HepG2 (cell line): Measurements from ENCODE around the gene EXPH5. TPM values are rescaled to one million over a fixed set of nuclear protein-coding genes. Genes with fewer than 3 reads are reported as not detected.

Source experiments
- ATAC-seq: fragments of 200-7000 bp; cut with Tn5 transposase; 3 replicates; pipeline ENCODE4 v1.9.1; 2020; ENCODE audit warnings: mild to moderate bottlenecking, moderate library complexity
- Bru-seq: library from RNA; stranded (reverse); fragments of 400-500 nt; gene quantifications from one replicate; lab custom pipeline; 2021; lab: Mats Ljungman, UMichigan
- BruChase-seq, 2 experiments: library from RNA; stranded (reverse); fragments of 400-500 nt; gene quantifications; one replicate each; lab custom pipeline; 2021; lab: Mats Ljungman, UMichigan
- BruUV-seq: library from RNA; stranded (reverse); fragments of 400-500 nt; replicated peaks from 2 replicates; lab custom pipeline; 2021; lab: Mats Ljungman, UMichigan
- CTCF ChIA-PET: fragments of 300-600 bp; formaldehyde crosslinking; extraction: SDS; loops from one replicate; lab custom pipeline; 2021; ENCODE audit warnings: low total read pairs, inconsistent platforms, low intra/inter-chr PET ratio; lab: Yijun Ruan, JAX
- POLR2A ChIA-PET: fragments of 350-600 bp; sonication (Branson Sonifier 250); formaldehyde crosslinking; loops from one replicate; lab custom pipeline; 2020; ENCODE audit warnings: antibody characterized with exemption, inconsistent platforms; lab: Yijun Ruan, JAX
- DNase-seq: peaks from one replicate; pipeline ENCODE4 v3.0.0-alpha.2; 2015; ENCODE audit warnings: low spot score
- FAIRE-seq: peaks from 3 replicates; lab custom pipeline; 2011; peaks lifted over from hg19 to GRCh38; lab: Jason Lieb, UNC
- H2AFZ ChIP-seq: one replicate; pipeline ENCODE4 v1.6.1; 2011; ENCODE audit warnings: low read length, inconsistent platforms
- H3K27ac ChIP-seq: fragments of 300-600 bp; 3 replicates; pipeline ENCODE4 v1.8.0; 2011; ENCODE audit warnings: mixed run types, mild to moderate bottlenecking, mixed read lengths, low read length, inconsistent platforms; ENCODE audit not compliant: insufficient read depth; ENCODE audit errors: extremely low read length
- H3K27me3 ChIP-seq, 2 experiments: fragments of 200-600 bp in 1 of 2; 2 replicates in 1 of 2; 3 replicates in 1 of 2; pipeline versions ENCODE4 v1.6.0 to v1.8.0; 2011; ENCODE audit warnings: low read length in 2 of 2, mild to moderate bottlenecking in 2 of 2, moderate library complexity in 2 of 2, inconsistent platforms in 1 of 2; ENCODE audit not compliant: insufficient read depth in 2 of 2, control insufficient read depth in 1 of 2
- H3K36me3 ChIP-seq, 2 experiments: fragments of 200-600 bp in 1 of 2; replicated peaks in 1 of 2; 2 replicates in 1 of 2; 3 replicates in 1 of 2; pipeline versions ENCODE4 v1.5.1 to v1.8.0; 2011; ENCODE audit warnings: low read length in 2 of 2, inconsistent platforms in 1 of 2; ENCODE audit not compliant: insufficient read depth in 2 of 2, control insufficient read depth in 1 of 2
- H3K4me1 ChIP-seq: 2 replicates; pipeline ENCODE4 v1.5.1; 2012; ENCODE audit warnings: low read length, inconsistent platforms; ENCODE audit not compliant: insufficient read depth
- H3K4me2 ChIP-seq: 2 replicates; pipeline ENCODE4 v1.6.0; 2011; ENCODE audit warnings: low read depth, low read length, inconsistent platforms
- H3K4me3 ChIP-seq, 3 experiments: fragments of 200-600 bp in 1 of 3; sonication (generic), shearing (Covaris generic) in 1 of 3; replicated peaks in 1 of 3; 2 replicates each; pipeline ENCODE4 v1.5.1; 2011 to 2016; ENCODE audit warnings: low read length in 3 of 3, inconsistent platforms in 2 of 3, low read depth in 2 of 3, mild to moderate bottlenecking in 2 of 3, control low read depth in 1 of 3, mixed read lengths in 1 of 3; ENCODE audit not compliant: insufficient read depth in 1 of 3
- H3K79me2 ChIP-seq: one replicate; pipeline ENCODE4 v1.6.1; 2011; ENCODE audit warnings: low read length, inconsistent platforms; ENCODE audit not compliant: insufficient read depth
- H3K9ac ChIP-seq: 2 replicates; pipeline ENCODE4 v1.6.0; 2011; ENCODE audit warnings: mild to moderate bottlenecking, low read depth, low read length, inconsistent platforms; ENCODE audit not compliant: insufficient read depth
- H3K9me3 ChIP-seq: 2 replicates; pipeline ENCODE4 v1.5.1; 2012; ENCODE audit warnings: mild to moderate bottlenecking, low read length
- H4K20me1 ChIP-seq: 2 replicates; pipeline ENCODE4 v1.6.0; 2011; ENCODE audit warnings: inconsistent platforms, mild to moderate bottlenecking, low read length, moderate library complexity; ENCODE audit not compliant: insufficient read depth
- FOSL1 ChIP-seq: sonication (generic); formaldehyde crosslinking; IDR thresholded peaks from 2 replicates; pipeline ENCODE4 v1.9.0; 2021; ENCODE audit warnings: missing genetic modification reagents, borderline replicate concordance
- KDM2A ChIP-seq: sonication (generic); formaldehyde crosslinking; IDR thresholded peaks from 2 replicates; pipeline ENCODE4 v1.4.0; 2020; ENCODE audit warnings: low read depth, missing genetic modification reagents, borderline replicate concordance
- MYC ChIP-seq: sonication (generic); formaldehyde crosslinking; IDR thresholded peaks from 2 replicates; pipeline ENCODE4 v1.9.0; 2021; ENCODE audit warnings: missing genetic modification reagents, borderline replicate concordance
- POLR2AphosphoS2 ChIP-seq: IDR thresholded peaks from 2 replicates; pipeline ENCODE4 v1.6.1; 2011; ENCODE audit warnings: low read depth, low read length, improper control_type of control experiment
- REST ChIP-seq, 2 experiments: IDR thresholded peaks; 2 replicates each; pipeline ENCODE4 v1.6.1; 2011 to 2012; ENCODE audit warnings: low read length in 2 of 2, borderline replicate concordance in 1 of 2, low read depth in 1 of 2, mild to moderate bottlenecking in 1 of 2, moderate library complexity in 1 of 2
- SAP130 ChIP-seq: IDR thresholded peaks from 2 replicates; pipeline ENCODE4 v1.6.1; 2016; ENCODE audit warnings: low read depth
- SRSF9 ChIP-seq: fragments of 200-400 bp; formaldehyde crosslinking; IDR thresholded peaks from 2 replicates; pipeline ENCODE4 v1.6.1; 2018; ENCODE audit warnings: borderline replicate concordance, mild to moderate bottlenecking, low read depth, low read length; ENCODE audit not compliant: insufficient read depth, poor library complexity, severe bottlenecking
- ZEB1 ChIP-seq: IDR thresholded peaks from 2 replicates; pipeline ENCODE4 v1.6.1; 2012; ENCODE audit warnings: mild to moderate bottlenecking, low read depth, inconsistent platforms; ENCODE audit not compliant: insufficient replicate concordance
- ZNF550 ChIP-seq: sonication (generic); formaldehyde crosslinking; IDR thresholded peaks from 2 replicates; pipeline ENCODE4 v1.4.0; 2020; ENCODE audit warnings: mild to moderate bottlenecking, missing genetic modification reagents, borderline replicate concordance
- WGBS: methylation state at CpG from one replicate; pipeline ENCODE4 v1.1.6; 2017; ENCODE audit warnings: low lambda C conversion rate; 5-methylcytosine and 5-hydroxymethylcytosine counted together
- in situ Hi-C: cut with HindIII; loops from 2 replicates; pipeline ENCODE4 v1.10.0; 2017; ENCODE audit warnings: low pct_unique_long_range_greater_than_20kb; ENCODE audit not compliant: extremely low pct_ligation_motif_present
- intact Hi-C: fragments of 100-400 bp; cut with micrococcal nuclease; formaldehyde crosslinking; loops from one replicate; pipeline ENCODE4 v1.10.0; 2022; ENCODE audit not compliant: unreplicated experiment
- long read RNA-seq, 2 experiments: library from RNA in 1 of 2; library from polyadenylated mRNA in 1 of 2; stranded (forward) in 1 of 2; unstranded in 1 of 2; transcript quantifications; one replicate each; pipeline ENCODE4 v2.0.0, GENCODE V29; 2019 to 2022
- polyA minus RNA-seq, 3 experiments: library from RNA; depleted of rRNA, polyadenylated mRNA; stranded (reverse); fragments of >200 nt; gene quantifications; 2 replicates each; pipeline ENCODE4 v1.2.3, GENCODE V29; 2011; ENCODE audit warnings: low replicate concordance in 1 of 3
- polyA plus RNA-seq, 8 experiments: library from polyadenylated mRNA; depleted of rRNA in 3 of 8; stranded (reverse) in 7 of 8; unstranded in 1 of 8; fragments of >200 nt; fragmentation: Illumina TruSeq in 4 of 8; extraction: Trizol in 4 of 8; gene quantifications; 2 replicates each; pipeline versions ENCODE4 v1.2.1 to v1.2.3, GENCODE V29; 2011 to 2016; ENCODE audit warnings: low read depth in 4 of 8, missing spikeins in 1 of 8, mixed read lengths in 1 of 8; ENCODE audit not compliant: insufficient read depth in 1 of 8
- total RNA-seq, 5 experiments: library from RNA; depleted of rRNA; stranded (reverse); fragments of >200 nt; fragmentation: Illumina TruSeq; extraction: Trizol; gene quantifications; 2 replicates each; pipeline ENCODE4 v1.2.3, GENCODE V29; 2016; ENCODE audit warnings: low read depth in 1 of 5

Gene EXPH5, protein sequence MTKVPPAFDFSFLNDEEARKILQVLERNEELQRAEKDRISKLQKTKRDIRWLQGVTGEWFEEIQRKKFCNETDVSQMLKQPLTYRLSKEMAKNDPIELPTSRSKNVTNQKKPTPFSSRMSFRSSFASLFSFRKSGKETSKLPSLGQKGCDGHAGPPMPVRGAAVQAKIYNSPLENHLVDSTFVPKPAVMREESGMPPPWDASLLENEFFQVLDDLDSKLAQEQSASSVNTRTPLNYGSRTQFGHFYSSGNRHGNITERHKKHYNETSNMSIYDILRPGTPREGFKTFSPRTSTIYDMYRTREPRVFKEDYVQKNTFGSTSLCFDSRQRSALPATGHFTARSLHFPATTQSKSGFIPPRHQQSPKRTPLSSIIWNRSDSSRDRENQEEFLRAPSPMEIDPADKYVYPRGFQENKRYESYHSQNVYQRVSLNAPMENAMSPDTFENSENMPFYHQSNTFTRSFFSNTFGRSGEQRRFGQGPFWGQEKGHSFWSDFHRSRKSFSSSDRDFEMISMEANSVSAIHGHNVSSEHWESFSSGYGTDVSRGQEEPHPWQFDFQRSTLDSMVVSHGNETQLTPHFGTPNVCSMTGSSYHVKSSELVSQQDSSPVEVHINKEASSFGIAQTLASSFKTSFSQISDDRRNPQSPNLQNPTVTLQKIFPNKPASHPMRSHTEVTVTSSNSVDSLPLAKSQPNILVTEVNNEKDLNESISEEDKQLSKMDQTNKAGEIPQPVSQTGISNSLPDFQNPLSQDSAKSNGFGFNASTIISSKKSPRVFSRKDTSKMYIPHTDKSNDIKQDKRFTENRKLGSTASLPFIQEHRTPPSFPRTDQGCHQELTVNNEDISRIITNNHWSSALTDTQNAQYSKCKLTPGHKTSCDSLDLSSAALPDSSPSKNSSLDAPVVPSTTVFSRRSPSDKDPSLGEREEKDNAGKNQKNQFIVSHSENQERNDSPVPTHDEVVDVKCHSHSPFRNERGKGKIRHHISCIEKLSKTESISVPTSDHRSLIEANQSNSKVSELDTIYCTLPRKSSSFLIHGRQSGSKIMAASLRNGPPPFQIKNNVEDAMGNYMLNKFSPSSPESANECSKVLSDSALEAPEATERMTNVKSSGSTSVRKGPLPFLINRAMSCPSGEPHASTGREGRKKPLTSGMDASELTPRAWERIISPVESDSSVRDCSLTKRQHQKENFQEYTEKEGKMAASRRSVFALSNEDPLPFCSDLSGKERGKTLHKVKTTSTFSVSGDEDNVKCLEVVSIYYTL (N-terminal part only)
- total RNA-seq (2016; rRNA removed; fragmentation: Illumina TruSeq; extraction: Trizol) (0.02 and 0.15 TPM in 2 replicates), polyA plus RNA-seq (2011; rRNA removed) (under 0.01 TPM in 1 of 2 replicates, not detected in the other), polyA minus RNA-seq (2011; rRNA and poly(A)+ RNA removed; ENCODE audit: low replicate concordance) (4.4 TPM in 1 of 2 replicates, not detected in the other), Bru-seq, nascent RNA (percentile 13 among the genes with signal in this experiment), BruChase-seq, experiment 1, labeled RNA remaining after a 6-hour chase (percentile 10 among the genes with signal in this experiment), BruChase-seq, experiment 2, labeled RNA remaining after a 2-hour chase (percentile 11 among the genes with signal in this experiment)
- total RNA-seq (2016; cell fraction: cytosol; rRNA removed; fragmentation: Illumina TruSeq; extraction: Trizol; ENCODE audit: low read depth) = not detected in 2 replicates
- total RNA-seq (2016; cell fraction: insoluble cytoplasmic fraction; rRNA removed; fragmentation: Illumina TruSeq; extraction: Trizol) = 0.04 TPM in 1 of 2 replicates, not detected in the other
- total RNA-seq (2016; cell fraction: membrane; rRNA removed; fragmentation: Illumina TruSeq; extraction: Trizol) = not detected in 2 replicates
- not detected in 2 replicates for total RNA-seq (2016; cell fraction: nucleus; rRNA removed; fragmentation: Illumina TruSeq; extraction: Trizol)
- polyA plus RNA-seq (2011; cell fraction: cytosol; rRNA removed) = 0.01 TPM in 2 replicates
- polyA plus RNA-seq (2011; cell fraction: nucleus; rRNA removed) = 0.02 and 0.05 TPM in 2 replicates
- polyA plus RNA-seq (2012) = 0.01 TPM in 1 of 2 replicates, not detected in the other
- not detected in 2 replicates for polyA plus RNA-seq (2016; cell fraction: cytosol; fragmentation: Illumina TruSeq; extraction: Trizol; ENCODE audit: low read depth)
- not detected in 2 replicates for polyA plus RNA-seq (2016; cell fraction: insoluble cytoplasmic fraction; fragmentation: Illumina TruSeq; extraction: Trizol; ENCODE audit: low read depth)
- not detected in 2 replicates for polyA plus RNA-seq (2016; cell fraction: membrane; fragmentation: Illumina TruSeq; extraction: Trizol; ENCODE audit: low read depth)
- not detected in 2 replicates for polyA plus RNA-seq (2016; cell fraction: nucleus; fragmentation: Illumina TruSeq; extraction: Trizol; ENCODE audit: insufficient read depth, low read depth)
- not detected in 2 replicates for polyA minus RNA-seq (2011; cell fraction: cytosol; rRNA and poly(A)+ RNA removed)
- 0.12 TPM in 1 of 2 replicates, not detected in the other for polyA minus RNA-seq (2011; cell fraction: nucleus; rRNA and poly(A)+ RNA removed)
- long read RNA-seq, experiment 1 = 0 reads
- long read RNA-seq, experiment 2 = 0 reads

- BruUV-seq = no TSS peak
- Histone ChIP-seq H3K27me3 (peaks cover 2 to 18% of the 10 kb centered on the region in 2 experiments; a peak in 4 of 5 replicates), H3K79me2 (no peaks in the 10 kb centered on the region), H3K36me3 (no peaks in the 10 kb centered on the region), H2AFZ (no peak within 1 kb of the TSS), H3K9me3 (no peaks in the 10 kb centered on the region), H3K4me2 (peak within 1 kb of the TSS; percentile 96), H3K27ac (no peak within 1 kb of the TSS), H4K20me1 (no peaks in the 10 kb centered on the region), H3K4me3 (peak within 1 kb of the TSS; percentile 56 to 69 (median 57)), H3K4me1 (peaks cover 10% of the 10 kb centered on the region), H3K9ac (peak within 1 kb of the TSS; percentile 9; the same call in 1 of the 2 replicates)
- ATAC-seq = peak; percentile 95
- 2% methylated on average over 28 of the region's 37 CpGs for WGBS
- ChIA-PET POLR2A (no interaction called here), CTCF (no interaction called here)
- in situ Hi-C loops = no loop called here
- peak; percentile 83 for DNase-seq
- FAIRE-seq = peak; percentile 74
- intact Hi-C loops = loop anchor here (10.0 kb wide), 1 partner anchor 99 kb away; the partner anchor contains the start of gene POGLUT3
- TF ChIP-seq FOSL1 (CRISPR knock-in tag) = no peak
- no peak for TF ChIP-seq POLR2AphosphoS2
- TF ChIP-seq KDM2A (CRISPR knock-in tag) = 0 out of 2 replicates have a peak, but pooled peaks have one; percentile 14
- TF ChIP-seq ZNF550 (CRISPR knock-in tag) = no peak
- no peak for TF ChIP-seq REST (IDR thresholded peaks at IDR 0.05; ENCODE audit: borderline replicate concordance in 1 of 2, low read depth in 1 of 2, low read length in 2 of 2)
- no peak for TF ChIP-seq MYC (CRISPR knock-in tag)
- no peak for TF ChIP-seq SRSF9
- peak; percentile 70 for TF ChIP-seq ZEB1
- TF ChIP-seq SAP130 (CRISPR knock-in tag) = peak; percentile 54
Measured at GRCh38 chr11:108593214-108593922, at the start of gene EXPH5. Gene EXPH5 (minus strand): TSS chr11:108593768. CDS start chr11:108593536, 232 bp downstream.
